Measurements from ENCODE around the gene XPO1.
A peak's percentile ranks its signal among the peaks of the same experiment; 100 is the strongest.
"Not testable (repeated sequence)": the region's sequence is repeated elsewhere in the genome, so short reads cannot be mapped to it uniquely, and the experiment has no call there.

The XPO1 gene

GRCh38 chr2:61543062-61543461 is 4.9 kb upstream of the XPO1 start:
- no peak for DNase-seq (ENCODE audit: low read depth)
- no peak overlapping the region for H3K4me3 ChIP-seq (ENCODE audit: control insufficient read depth, low read depth, low read length)
- TF ChIP-seq CTCF (conservative IDR thresholded peaks at IDR 0.05; ENCODE audit: control insufficient read depth, insufficient read depth, low read depth, low read length), result no peak

- DNase-seq (ENCODE audit: low read depth); H3K4me3 ChIP-seq (ENCODE audit: control insufficient read depth, low read depth, low read length): not testable (repeated sequence)
Measured at GRCh38 chr2:61540167-61540566, 2.0 kb upstream of the XPO1 start.

GRCh38 chr2:61538920-61539520 is 864 bp upstream of the XPO1 start:
- DNase-seq (ENCODE audit: low read depth), result peak; percentile 59
- peak overlapping the region; percentile 96 for H3K4me3 ChIP-seq (ENCODE audit: control insufficient read depth, low read depth, low read length)
- TF ChIP-seq CTCF (conservative IDR thresholded peaks at IDR 0.05; ENCODE audit: control insufficient read depth, insufficient read depth, low read depth, low read length), result no peak

- TF ChIP-seq CTCF (conservative IDR thresholded peaks at IDR 0.05; ENCODE audit: control insufficient read depth, insufficient read depth, low read depth, low read length), result no peak
- H3K4me3 ChIP-seq (ENCODE audit: control insufficient read depth, low read depth, low read length), result peak overlapping the region; percentile 96
- no peak for DNase-seq (ENCODE audit: low read depth)
Measured at GRCh38 chr2:61537950-61538199, 281 bp downstream of the XPO1 start.

- no peak for TF ChIP-seq CTCF (conservative IDR thresholded peaks at IDR 0.05; ENCODE audit: control insufficient read depth, insufficient read depth, low read depth, low read length)
- H3K4me3 ChIP-seq (ENCODE audit: control insufficient read depth, low read depth, low read length), result peak overlapping the region; percentile 96
- DNase-seq (ENCODE audit: low read depth), result no peak
Measured at GRCh38 chr2:61537277-61537949, 743 bp downstream of the XPO1 start.

GRCh38 chr2:61536572-61537276 is 1.4 kb downstream of the XPO1 start:
- peak overlapping the region; percentile 96 for H3K4me3 ChIP-seq (ENCODE audit: control insufficient read depth, low read depth, low read length)
- TF ChIP-seq CTCF (conservative IDR thresholded peaks at IDR 0.05; ENCODE audit: control insufficient read depth, insufficient read depth, low read depth, low read length), result no peak
- DNase-seq (ENCODE audit: low read depth), result peak; percentile 91

GRCh38 chr2:61536180-61536571 is 2.0 kb downstream of the XPO1 start:
- TF ChIP-seq CTCF (conservative IDR thresholded peaks at IDR 0.05; ENCODE audit: control insufficient read depth, insufficient read depth, low read depth, low read length), result no peak
- H3K4me3 ChIP-seq (ENCODE audit: control insufficient read depth, low read depth, low read length), result peak overlapping the region; percentile 96
- DNase-seq (ENCODE audit: low read depth), result peak; percentile 22

Measured in fibroblast of mammary gland (primary cell).